GM20431 (cell line): Measurements from ENCODE around the gene ALDH1A3.

Source experiments
- in situ Hi-C: fragments of 300-500 bp; cut with MseI, MboI; formaldehyde crosslinking; loops from one replicate; pipeline ENCODE4 v1.15.0; 2020; ENCODE audit warnings: low sequenced_read_pairs; ENCODE audit not compliant: unreplicated experiment

Gene ALDH1A3

DNA sequence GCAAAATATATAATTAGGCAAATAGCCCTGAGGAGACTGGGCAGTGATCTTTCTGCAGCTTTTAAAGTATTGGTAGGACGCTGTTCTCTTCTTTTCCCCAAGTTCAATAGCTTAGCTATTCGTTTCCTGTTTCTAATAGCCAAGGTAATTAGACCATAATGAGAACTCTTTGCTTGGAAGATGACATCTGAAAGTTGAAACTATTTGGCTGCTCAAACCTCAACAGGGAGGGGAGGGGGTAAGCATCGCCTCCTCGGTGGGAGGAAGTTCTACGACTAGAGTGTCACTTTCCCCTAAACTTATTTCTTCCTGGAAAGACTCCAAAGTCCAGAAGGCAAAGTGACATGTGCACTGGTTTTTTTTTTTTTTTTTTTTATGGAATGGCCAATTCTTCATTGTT lies 22.8 kb upstream of the ALDH1A3 start:
- in situ Hi-C loops: loop anchor here (25.0 kb wide), 1 partner anchor 220 kb away; no protein-coding TSS in a partner anchor

DNA sequence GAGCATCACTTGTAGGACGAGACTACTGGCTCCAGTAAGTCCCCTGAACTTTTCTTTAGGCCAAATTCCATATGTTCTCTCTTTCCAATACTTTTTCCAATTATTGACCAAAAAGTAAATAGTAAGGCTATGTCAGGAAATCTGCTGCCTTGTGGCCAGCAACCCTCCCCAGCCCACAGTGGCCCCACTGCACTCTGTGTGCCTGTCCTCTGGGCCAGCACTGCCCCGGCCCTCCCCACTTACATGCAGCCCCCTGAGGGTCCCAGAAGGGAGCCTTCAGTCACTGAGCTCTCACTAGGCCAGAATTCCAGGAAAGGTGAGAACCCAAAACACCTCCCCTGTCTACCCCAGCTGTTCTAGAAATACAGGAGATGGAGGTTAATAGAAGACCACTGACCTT lies 21.3 kb upstream of the ALDH1A3 start:
- in situ Hi-C loops: loop anchor here (25.0 kb wide), 1 partner anchor 221 kb away; no protein-coding TSS in a partner anchor

DNA sequence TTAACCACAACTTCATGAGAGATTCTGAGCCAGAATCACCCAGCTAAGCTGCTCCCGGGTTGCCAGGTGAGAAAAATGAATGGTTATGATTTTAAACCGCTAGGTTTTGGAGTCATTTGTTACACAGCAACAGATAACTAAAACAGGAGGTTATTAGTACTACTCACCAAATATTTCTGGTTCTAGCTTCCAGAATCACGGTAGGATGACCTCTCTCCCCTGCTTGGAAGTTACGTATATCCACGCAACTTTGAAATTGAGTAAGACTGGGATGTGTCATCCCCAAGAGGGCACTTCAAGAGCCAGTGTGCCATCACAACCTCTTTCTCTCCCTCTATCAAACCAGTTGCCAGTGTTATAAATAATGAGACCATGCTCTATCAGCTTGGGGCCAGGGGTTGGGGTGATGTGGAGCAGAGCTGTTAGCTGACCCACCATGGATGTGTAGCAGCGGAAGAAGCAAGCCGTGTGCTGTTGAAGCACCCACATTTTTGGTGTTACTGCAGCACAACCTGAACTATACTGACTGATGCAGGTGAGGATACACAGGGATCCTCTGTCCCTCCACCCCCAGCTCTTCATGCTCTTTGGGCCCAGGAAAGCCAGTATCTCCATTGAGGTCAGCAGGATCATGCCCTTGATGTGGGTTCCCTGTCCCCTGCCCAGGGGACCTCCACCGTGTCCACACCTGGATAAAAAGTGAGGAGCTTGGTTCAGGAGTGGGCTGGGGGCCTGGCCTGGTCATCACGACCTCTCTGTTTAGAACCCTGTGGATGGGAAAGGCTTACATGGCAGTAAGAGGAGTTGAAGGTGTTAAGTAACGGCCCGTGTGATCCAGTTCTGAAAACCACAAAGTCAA lies 19.4 kb upstream of the ALDH1A3 start:
- in situ Hi-C loops: loop anchor here (25.0 kb wide), 1 partner anchor 223 kb away; no protein-coding TSS in a partner anchor

DNA sequence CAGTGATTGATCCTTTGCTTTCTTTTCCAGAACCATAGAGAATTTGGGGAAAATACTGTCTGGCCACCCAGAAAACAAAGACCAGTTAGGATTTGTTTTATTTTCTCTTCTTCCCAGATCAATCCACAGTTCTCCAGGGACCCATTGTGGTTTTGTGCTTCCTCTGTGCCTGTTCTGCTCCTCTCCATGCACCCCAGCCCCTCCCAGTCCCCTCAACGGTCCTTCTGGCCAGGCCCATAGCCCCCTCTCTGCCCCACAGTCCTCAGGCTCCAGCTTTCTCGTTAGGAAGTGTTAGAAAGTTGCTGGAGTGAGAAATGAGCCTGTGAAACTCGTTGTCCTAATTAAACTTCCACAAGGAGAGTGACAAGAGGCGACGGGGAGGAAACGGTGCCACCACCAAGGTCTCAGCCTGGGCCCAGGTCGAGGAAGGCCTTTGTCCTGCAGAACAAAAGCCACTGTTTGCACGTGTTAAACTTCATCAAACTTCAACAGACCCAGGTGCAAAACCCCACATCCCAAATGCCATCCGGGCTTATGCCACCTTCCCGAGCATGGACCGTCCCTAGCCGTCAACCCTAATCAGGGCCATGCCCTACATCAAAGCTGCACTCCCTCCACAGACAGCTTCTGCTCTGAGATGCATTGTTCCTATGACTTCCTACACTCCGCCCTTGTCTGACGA lies 18.7 kb upstream of the ALDH1A3 start:
- in situ Hi-C loops: loop anchor here (25.0 kb wide), 1 partner anchor 224 kb away; no protein-coding TSS in a partner anchor

DNA sequence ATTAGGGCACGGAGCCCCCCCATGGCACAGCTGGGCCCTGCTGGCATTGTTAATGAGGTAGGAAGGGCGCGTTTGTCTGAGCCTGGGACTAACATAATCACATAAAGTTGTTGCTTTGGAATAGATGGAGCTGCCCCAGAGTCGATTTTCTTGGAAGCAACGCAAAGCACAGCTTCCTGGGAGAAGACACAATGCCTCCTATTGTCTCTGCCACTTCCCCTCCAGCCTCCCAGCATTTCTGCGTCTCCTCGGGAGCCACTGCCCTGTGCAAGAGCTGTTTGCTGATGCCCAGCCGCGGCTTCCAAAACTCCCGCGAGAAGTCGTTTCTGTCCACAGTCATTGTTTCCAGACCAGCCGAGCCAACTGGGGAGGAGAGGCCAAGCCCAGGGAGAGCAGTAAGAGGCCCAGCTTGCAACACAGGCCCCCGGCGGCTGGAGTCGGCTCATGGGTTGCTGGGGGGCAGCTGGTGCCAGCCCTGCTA lies 18.1 kb upstream of the ALDH1A3 start:
- in situ Hi-C loops: loop anchor here (25.0 kb wide), 1 partner anchor 224 kb away; no protein-coding TSS in a partner anchor

DNA sequence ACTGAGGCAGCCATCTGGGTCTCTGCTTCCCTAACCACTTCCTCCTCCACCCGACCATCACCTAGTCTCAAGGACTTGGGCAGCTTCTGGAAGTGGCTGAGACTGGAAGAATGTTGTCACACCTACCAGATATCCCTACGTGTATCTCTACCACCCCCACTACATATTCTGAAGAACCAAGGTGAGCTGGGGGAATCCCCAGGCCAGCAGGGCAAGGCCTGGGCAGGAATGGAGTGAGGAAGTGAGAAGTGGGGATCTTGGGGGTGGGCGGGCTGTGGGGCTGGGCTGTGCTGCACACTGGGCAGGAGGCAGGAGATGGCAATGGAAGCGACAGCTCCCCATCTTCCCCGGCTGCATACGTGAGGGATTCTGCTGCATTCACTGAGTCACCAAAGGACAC lies 17.5 kb upstream of the ALDH1A3 start:
- in situ Hi-C loops: loop anchor here (25.0 kb wide), 1 partner anchor 225 kb away; no protein-coding TSS in a partner anchor

DNA sequence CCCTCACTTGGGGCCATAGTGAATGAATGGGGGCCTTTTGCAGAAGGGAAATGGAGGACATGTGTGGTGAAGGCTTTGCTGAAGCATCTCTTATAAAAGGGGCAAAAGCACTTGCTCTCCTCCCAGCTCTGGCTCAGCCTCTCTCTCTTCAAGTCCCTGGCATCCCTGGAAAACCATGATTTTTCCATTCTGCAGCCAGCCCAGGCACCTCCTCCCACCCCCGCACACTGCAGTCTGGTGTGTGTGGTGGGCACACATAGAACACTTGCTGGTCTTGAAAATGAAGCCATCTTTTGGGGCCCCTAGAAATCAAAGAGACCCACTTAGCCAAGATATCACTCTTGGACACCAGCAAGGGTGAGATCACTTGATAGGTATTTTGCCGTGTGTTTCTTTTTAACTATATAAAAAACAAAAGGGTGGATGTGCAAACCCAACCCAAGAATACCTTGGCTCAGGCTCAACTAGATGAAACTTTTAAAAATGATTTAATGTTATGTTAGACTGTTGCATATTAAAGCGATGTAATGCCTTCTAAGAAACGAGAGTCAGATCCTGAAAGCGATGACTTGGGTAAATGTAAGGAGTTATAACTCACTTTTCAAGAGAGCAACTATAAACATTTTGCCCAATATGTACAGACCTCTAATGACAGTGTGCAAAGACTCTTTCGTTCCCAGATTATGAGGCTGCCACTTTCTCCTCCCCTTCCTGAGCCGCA lies 16.4 kb upstream of the ALDH1A3 start:
- in situ Hi-C loops: loop anchor here (25.0 kb wide), 1 partner anchor 226 kb away; no protein-coding TSS in a partner anchor

DNA sequence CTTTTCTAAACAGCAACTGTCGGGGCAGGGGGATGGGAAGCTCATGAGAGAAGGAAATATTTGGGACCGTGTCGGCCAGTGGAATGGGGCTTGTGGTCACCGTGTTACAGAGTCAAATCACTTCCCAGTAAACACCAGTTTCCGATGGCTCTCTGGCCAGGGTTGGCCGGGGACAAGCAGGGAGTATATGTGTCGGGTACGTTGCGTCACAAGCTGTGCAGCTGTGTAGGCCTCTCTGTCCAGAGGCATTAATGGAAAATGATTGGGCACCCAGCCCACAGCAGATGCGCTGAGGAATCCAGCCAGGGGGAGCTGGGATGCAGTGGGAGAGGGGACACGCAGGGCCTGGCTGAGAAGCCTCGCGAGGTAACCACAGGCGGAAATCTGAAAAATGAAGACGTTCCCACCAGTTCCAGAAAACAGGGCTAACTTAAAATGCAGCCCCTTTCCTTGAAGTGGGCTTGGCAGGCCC lies 15.8 kb upstream of the ALDH1A3 start:
- in situ Hi-C loops: loop anchor here (25.0 kb wide), 1 partner anchor 227 kb away; no protein-coding TSS in a partner anchor

DNA sequence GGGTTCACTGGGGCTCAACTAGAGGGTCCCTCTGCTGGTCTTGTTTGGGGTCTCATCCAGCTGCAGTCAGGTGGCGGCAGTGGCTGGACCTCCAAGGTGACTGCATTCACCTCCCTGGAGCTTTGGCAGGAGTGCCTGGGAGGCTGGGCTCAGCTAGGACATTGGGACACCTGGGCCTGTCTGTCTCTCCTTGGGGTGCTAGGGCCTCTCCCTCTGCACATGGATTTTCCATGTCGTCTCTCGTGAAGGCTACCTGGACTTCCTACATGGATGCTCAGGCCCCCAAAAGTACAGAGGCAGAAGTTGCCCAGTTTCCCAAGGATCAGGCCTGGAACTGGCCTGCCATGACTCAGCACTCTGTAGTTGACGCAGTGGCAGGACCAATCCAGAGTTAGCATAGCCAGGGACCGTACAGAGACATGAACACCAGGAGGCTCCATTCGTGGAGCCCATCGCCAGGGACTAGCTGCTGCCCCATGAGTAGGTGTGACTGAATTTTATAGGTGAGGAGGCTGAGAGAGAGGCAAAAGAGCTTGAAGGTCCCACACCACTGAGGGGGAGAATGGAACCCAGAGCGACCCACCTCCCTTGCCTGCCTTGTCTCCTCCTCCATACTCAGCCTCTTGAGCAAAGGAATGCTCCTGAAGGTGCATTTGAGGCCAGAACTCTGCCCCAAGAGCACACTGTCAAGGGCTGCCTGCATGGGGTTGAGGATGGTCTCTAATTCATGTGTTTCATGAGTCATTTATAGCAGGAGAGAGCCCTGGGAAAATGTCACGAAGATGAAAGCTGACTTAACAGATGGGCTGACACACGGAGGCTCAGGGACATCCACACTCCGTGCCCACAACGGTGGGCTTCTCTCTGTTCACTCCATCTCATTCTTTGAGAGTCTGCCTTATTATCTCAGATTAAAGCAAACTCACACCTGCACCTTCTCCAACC lies 13.0 kb upstream of the ALDH1A3 start:
- in situ Hi-C loops: loop anchor here (25.0 kb wide), 1 partner anchor 229 kb away; no protein-coding TSS in a partner anchor

DNA sequence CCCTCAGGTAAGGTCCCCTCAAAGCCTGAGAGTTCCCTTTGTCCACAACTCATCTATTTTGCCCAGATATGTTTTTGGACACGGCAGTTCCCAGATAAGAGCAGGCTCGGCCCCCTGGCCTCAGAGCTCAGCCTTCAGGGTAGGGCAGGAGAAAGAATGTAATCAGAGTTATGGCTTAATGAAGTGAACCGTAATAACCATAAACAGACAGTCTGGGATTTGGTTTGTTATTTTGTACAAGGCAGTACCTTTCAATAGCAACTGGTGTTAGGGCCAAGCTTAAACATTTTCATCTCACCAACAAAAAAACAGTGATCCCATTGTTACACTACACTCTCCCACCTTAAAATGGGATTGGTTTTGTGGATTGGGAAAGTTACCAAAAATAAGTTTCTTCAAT lies 12.2 kb upstream of the ALDH1A3 start:
- in situ Hi-C loops: loop anchor here (25.0 kb wide), 1 partner anchor 230 kb away; no protein-coding TSS in a partner anchor

DNA sequence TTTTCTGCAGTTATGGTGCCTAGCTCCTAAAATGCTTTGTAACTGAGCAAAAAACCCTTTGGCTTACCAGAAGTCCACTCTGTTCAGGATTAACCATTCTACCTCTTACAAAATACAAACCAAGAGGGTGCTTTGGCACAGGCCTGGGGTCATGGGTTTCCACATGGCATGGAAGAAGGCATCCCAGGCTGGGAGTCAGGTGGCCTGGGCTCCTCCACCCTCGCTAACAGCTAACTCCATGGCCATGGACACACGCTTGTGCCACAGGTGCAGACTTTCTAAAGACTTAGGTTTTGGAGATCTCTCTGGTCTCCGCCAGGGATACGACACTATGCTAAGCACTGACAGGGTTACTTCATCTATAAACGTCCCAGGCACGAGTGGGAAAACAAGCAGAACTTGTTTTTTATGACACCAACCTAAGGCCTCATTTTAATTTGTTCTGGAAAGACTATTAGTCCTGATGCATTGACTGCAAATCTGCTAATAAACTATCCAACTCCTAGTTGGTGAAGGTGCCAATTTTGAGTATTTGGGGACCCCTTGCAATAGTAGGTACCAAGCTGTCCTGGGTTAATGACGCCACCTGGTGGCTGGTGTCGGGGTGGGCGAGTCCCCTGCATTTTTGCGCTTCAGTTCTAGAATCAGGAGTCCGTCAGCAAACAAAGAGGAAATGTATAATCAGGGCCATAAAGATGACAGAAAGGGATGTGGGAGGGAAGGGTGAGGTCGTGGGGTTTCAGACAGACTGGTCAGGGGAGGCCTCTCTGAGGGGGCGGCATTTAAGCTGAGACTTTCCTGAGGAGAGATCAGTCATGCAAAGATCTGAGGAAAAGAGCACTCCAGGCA lies 10.3 kb upstream of the ALDH1A3 start:
- in situ Hi-C loops: loop anchor here (25.0 kb wide), 1 partner anchor 232 kb away; no protein-coding TSS in a partner anchor

DNA sequence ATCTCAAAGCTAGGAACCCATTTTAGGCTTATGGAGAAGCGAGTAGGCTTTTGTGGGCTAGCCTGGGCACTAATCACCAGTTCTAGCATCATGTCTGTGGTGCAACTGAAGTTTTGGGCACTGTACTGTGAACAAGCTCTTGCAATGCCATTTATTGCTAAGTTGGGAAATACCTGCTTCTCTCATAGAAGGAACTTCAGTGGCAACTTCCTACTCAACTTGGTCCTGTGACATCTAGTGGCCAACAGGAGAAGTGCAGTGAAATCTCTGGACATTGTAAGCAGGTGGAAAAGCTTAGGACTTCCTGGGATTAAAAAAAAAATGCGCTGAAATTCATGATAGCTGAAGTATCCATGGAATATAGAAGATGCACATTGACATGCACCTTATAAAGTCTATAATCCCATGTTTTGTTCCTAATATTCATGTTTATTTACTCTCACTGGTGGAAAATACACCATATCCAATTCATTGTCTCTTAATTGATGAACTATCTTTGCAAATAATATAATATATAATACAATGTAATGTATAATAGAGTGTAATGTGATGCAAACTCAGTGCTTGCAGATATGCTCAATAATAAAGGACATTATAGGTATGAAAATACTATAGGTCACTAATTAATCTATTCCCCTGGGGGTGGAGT lies 6.5 kb upstream of the ALDH1A3 start:
- in situ Hi-C loops: loop anchor here (25.0 kb wide), 1 partner anchor 236 kb away; no protein-coding TSS in a partner anchor

DNA sequence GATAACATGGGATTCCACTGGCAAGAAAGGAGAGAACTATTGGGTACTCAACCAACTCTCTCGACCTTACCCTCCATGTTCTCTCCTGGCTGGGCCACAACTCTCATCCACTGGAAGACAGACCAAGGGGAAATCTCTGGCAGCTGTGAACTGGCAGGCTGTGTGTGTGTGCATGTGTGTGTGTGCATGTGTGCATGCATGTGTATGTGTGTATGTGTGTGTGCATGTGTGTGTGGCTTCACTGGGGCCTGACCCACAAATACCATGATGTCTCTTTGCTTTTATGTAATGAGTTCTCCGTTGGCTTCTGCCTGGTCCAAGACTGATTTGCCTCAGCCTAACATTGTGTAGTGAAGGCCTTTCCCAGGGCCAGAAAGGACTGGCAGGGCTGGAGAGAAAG lies 4.1 kb upstream of the ALDH1A3 start:
- in situ Hi-C loops: no loop called here

DNA sequence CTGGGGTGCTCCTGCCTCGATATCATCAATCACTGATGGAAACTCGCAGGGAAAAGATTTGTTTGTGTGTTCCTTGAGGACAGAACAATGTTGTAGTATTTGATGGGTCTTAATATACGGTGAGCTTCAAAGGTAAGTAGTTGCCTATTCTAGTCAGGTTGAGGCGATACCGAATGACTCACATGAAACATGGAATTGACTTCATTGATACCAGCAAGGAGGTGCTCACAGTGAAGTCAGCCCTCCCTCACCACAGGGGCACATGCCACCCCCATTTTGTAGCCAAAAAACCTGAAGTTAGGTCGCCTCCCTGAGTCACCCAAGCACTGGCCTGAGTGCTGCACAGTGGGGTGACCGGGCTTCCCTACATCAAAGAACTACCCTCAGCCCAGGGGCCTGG lies 3.7 kb upstream of the ALDH1A3 start:
- in situ Hi-C loops: no loop called here

DNA sequence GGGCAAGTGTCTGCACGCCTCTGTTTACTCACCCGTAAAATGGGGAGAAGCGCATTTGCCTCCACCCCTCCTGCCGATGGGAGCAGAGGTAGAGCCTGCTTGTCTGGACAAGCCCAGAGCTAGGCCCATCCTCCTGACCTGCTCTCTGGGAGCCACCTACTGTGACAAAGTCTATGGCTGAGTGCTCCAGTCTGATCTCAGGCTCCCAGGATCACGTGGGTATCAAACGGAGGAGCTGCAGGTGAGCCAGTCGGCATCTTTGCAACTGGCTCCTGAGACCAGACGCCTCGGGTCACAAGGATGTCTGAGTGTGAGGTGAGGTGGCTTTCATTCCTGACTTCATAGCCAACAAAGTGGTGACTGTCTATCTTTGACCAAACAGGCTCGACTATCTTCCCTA lies 2.1 kb upstream of the ALDH1A3 start:
- in situ Hi-C loops: no loop called here

DNA sequence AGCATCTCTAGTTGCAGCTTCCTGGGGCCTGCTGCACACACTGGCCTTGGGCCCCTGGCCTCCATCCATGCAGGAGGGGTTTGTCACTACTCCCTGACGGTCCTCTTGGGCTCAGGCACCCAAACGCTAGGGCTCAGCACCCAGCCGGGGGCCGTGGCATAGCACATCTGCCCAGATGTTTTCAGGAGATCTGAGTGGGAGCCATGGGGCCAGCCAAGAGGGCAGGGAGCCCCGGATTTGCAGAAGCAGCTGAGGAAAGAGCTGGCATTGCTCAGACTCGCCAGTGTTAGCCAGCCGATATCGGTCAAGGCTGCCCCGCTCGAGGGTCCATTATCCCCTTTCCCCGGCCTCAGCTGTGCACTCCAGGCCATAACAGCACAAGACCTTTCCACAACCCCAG lies 1.5 kb upstream of the ALDH1A3 start:
- in situ Hi-C loops: no loop called here

DNA sequence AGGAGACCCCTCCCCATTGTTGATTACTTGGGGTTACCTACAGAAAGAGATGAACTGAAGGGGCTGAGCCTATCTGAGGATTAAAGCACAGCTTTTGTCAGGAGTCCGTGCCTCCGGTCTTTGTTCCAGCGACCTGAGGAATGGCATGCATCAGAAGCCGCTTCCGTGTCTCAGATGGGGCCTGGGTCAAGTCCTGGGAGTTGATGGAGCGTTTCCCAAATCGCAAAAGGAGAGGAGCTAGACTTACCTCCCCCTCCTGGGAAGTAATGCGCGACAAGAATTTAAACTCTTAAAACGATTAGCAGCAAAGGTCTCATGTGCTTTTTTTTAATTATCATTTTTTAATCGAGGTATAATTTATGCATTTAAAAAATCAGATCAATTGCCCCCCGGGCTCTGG lies 983 bp upstream of the ALDH1A3 start:
- in situ Hi-C loops: no loop called here
